Lung (tissue), 12 donors: ENCODE results near the gene HNMT. TPM values are rescaled to one million over a fixed set of nuclear protein-coding genes. Genes with fewer than 3 reads are reported as not detected.
"Not testable (repeated sequence)": the region's sequence is repeated elsewhere in the genome, so short reads cannot be mapped to it uniquely, and the experiment has no call there.

Source experiments
- ATAC-seq: fragments of 200-7000 bp; cut with Tn5 transposase; one replicate; pipeline ENCODE4 v1.9.1; 2020; ENCODE audit warnings: moderate number of reproducible peaks; ENCODE audit not compliant: insufficient read depth, low FRiP score
- DNase-seq, 3 donors: peaks; one replicate each; pipeline ENCODE4 v3.0.0-alpha.2; 2013 to 2017
- H3K27ac ChIP-seq, 2 donors: one replicate each; pipeline ENCODE4 v1.5.1; 2013; ENCODE audit warnings: mild to moderate bottlenecking in 2 of 2, moderate library complexity in 2 of 2, control low read depth in 1 of 2, inconsistent platforms in 1 of 2, low read depth in 1 of 2, low read length in 1 of 2
- H3K27me3 ChIP-seq, 3 donors: one replicate each; pipeline ENCODE4 v1.5.1; 2013; ENCODE audit warnings: low read length in 2 of 3; ENCODE audit not compliant: control insufficient read depth in 3 of 3, insufficient read depth in 3 of 3
- H3K36me3 ChIP-seq, 4 donors: one replicate each; pipeline ENCODE4 v1.5.1; 2013; ENCODE audit warnings: low read length in 4 of 4, mild to moderate bottlenecking in 1 of 4, moderate library complexity in 1 of 4; ENCODE audit not compliant: control insufficient read depth in 4 of 4, insufficient read depth in 4 of 4
- H3K4me1 ChIP-seq, 5 donors: one replicate each; pipeline ENCODE4 v1.5.1; 2013; ENCODE audit warnings: low read length in 5 of 5, mild to moderate bottlenecking in 2 of 5, moderate library complexity in 1 of 5; ENCODE audit not compliant: control insufficient read depth in 5 of 5, insufficient read depth in 5 of 5
- H3K4me3 ChIP-seq: one replicate; pipeline ENCODE4 v1.5.1; 2013; ENCODE audit warnings: mild to moderate bottlenecking, control low read depth, moderate library complexity
- H3K9ac ChIP-seq, 2 donors: one replicate each; pipeline ENCODE4 v1.5.1; 2013; ENCODE audit warnings: low read length in 2 of 2, control low read depth in 1 of 2; ENCODE audit not compliant: insufficient read depth in 1 of 2
- H3K9me3 ChIP-seq, 4 donors: one replicate each; pipeline ENCODE4 v1.5.1; 2013; ENCODE audit warnings: low read length in 3 of 4, mild to moderate bottlenecking in 1 of 4, moderate library complexity in 1 of 4; ENCODE audit not compliant: control insufficient read depth in 4 of 4, insufficient read depth in 3 of 4
- WGBS, 2 donors: extraction: QIAGEN DNeasy Blood & Tissue Kit; methylation state at CpG; one replicate each; pipeline ENCODE4 v1.1.7; 2013; 5-methylcytosine and 5-hydroxymethylcytosine counted together
- polyA plus RNA-seq, 2 donors: library from polyadenylated mRNA; stranded (reverse); fragments of 200-250 nt; gene quantifications; one replicate each; pipeline ENCODE4 v1.2.1, GENCODE V29; 2013
- total RNA-seq, 2 donors: library from RNA; depleted of rRNA in 1 of 2; stranded (reverse); fragments of >200 nt in 1 of 2; gene quantifications; one replicate each; pipeline ENCODE4 v1.2.1, GENCODE V29; 2014 to 2021
- TF ChIP-seq, protein P1 (sequence below): IDR thresholded peaks from 2 replicates; pipeline ENCODE4 v1.5.1; 2012; ENCODE audit warnings: mild to moderate bottlenecking; ENCODE audit errors: control extremely low read depth, extremely low read depth
- donor health status: control.
- donor health status: control.
- donor health status: Bipolar disorder and iron deficiency.
- donor health status: healthy.
- donor health status: DM: yes; HTN: yes; CAD: no.

Gene HNMT
- total and polyA plus RNA-seq, 4 donors: 45.9 to 135 (median 77.0) TPM

DNA sequence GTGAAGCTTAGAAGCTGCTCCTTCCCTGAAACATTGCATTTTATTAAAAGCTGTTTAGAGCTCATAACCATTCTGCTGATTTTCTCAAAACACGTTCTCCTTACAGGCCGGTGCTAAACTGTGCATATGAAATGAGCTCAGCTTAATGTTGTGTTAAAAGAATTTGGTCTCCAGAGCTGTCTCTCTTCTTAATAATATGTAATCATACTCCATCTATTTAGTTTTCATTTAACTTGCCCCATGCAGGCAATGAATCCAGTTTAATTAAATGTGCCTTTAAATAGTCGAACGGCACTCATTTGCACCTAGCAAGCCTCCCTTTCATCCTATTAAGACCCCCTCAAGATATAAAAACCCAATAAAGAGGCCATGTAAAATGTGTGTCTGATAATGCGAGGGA lies 76.3 kb downstream of the HNMT start:
- ATAC-seq: no peak
- H3K4me3 ChIP-seq: no peak overlapping the region
- H3K4me1 ChIP-seq: no peaks in the 10 kb centered on the region
- H3K9me3 ChIP-seq: no peaks in the 10 kb centered on the region
- TF ChIP-seq, protein P1, sequence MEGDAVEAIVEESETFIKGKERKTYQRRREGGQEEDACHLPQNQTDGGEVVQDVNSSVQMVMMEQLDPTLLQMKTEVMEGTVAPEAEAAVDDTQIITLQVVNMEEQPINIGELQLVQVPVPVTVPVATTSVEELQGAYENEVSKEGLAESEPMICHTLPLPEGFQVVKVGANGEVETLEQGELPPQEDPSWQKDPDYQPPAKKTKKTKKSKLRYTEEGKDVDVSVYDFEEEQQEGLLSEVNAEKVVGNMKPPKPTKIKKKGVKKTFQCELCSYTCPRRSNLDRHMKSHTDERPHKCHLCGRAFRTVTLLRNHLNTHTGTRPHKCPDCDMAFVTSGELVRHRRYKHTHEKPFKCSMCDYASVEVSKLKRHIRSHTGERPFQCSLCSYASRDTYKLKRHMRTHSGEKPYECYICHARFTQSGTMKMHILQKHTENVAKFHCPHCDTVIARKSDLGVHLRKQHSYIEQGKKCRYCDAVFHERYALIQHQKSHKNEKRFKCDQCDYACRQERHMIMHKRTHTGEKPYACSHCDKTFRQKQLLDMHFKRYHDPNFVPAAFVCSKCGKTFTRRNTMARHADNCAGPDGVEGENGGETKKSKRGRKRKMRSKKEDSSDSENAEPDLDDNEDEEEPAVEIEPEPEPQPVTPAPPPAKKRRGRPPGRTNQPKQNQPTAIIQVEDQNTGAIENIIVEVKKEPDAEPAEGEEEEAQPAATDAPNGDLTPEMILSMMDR: no peak
- H3K36me3 ChIP-seq: no peaks in the 10 kb centered on the region
- 76 to 82% methylated on average over 5 of the region's 5 CpGs for WGBS, 2 donors
- no peak for DNase-seq
- H3K27me3 ChIP-seq: no peaks in the 10 kb centered on the region
- no peak overlapping the region for H3K27ac ChIP-seq
- no peak overlapping the region for H3K9ac ChIP-seq

DNA sequence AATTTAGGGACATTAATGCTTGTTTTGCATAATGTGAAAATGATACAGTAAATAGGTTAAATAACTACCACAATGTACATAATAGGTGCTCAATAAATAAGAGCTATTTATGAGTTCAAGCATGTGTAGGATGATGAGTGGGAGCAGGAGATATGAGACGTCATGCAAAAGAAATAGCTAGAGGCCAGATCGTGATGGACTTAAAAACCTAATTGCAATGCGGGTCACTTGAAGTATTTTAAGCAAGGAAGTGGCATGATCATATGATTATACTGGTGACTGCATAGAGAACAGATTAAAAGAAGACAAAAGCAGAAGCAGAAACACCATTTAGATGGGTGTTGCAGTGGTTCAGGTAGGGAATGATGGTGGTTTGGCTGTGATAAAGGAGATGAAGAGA lies 78.0 kb downstream of the HNMT start:
- Histone ChIP-seq H3K36me3 (no peaks in the 10 kb centered on the region), H3K4me1 (peaks cover 0 to 2% (median 0%) of the 10 kb centered on the region in 5 donors), H3K4me3 (no peak overlapping the region), H3K9ac (no peak overlapping the region), H3K27ac (no peak overlapping the region), H3K9me3 (no peaks in the 10 kb centered on the region), H3K27me3 (no peaks in the 10 kb centered on the region)
- WGBS, 2 donors: 88 to 89% methylated on average over 3 of the region's 3 CpGs
- ATAC-seq (no peak), DNase-seq (no peak)
- TF ChIP-seq, protein P1: no peak

DNA sequence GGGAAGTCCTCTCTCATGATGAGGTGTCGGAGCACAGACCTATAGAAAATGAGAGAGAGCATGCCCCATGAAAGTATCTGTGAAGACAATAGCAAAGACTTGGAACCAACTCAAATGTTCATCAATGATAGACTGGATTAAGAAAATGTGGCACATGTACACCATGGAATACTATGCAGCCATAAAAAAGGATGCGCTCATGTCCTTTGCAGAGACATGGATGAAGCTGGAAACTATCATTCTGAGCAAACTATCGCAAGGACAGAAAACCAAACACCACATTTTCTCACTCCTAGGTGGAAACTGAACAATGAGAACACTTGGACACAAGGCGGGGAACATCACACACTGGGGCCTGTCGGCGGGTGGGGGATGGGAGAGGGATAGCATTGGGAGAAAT lies 79.3 kb downstream of the HNMT start:
- not testable (repeated sequence) for DNase-seq, H3K27ac ChIP-seq, ATAC-seq, H3K4me3 ChIP-seq, H3K9ac ChIP-seq, H3K27me3 ChIP-seq, H3K36me3 ChIP-seq, H3K4me1 ChIP-seq, H3K9me3 ChIP-seq
- 96 to 98% methylated on average over 6 of the region's 6 CpGs for WGBS, 2 donors

DNA sequence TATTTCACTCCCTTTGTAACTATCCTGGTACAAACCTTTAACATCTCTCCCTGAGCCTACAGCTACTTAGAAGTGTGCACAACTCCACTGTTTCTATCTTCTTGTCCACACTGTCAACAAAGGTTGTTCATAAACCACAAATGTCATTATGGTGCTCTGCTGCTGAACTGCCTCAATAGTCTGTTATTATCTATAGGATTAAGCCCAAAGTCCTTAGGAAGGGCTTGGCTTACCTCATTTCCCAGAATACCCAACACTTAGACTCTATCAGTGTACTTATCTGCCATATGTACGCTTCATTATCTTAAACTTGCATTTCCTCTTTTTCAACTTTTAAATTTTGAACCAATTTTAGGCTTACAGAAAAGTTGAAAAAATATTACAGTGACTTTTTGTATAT lies 94.2 kb downstream of the HNMT start:
- DNase-seq: no peak

More for the DNA sequence above, 94.2 kb downstream of the HNMT start:
- Histone ChIP-seq H3K4me1 (peaks cover 0 to 3% (median 0%) of the 10 kb centered on the region in 5 donors), H3K27ac (no peak overlapping the region), H3K27me3 (no peaks in the 10 kb centered on the region), H3K9me3 (peaks cover 0 to 4% (median 0%) of the 10 kb centered on the region in 4 donors), H3K9ac (no peak overlapping the region), H3K36me3 (no peaks in the 10 kb centered on the region), H3K4me3 (no peak overlapping the region)
- 0 to 2% methylated on average over 1 of the region's 1 CpG for WGBS, 2 donors
- TF ChIP-seq, protein P1: no peak
- no peak for ATAC-seq
